22Rv1 (cell line): ENCODE data around the gene PIGN.

ENCODE experiments used
- CTCF ChIP-seq: fragments of 450-650 bp; IDR thresholded peaks from 2 replicates; pipeline ENCODE4 v1.5.1; 2017; ENCODE audit warnings: mild to moderate bottlenecking
- ZFX ChIP-seq: fragments of 450-650 bp; IDR thresholded peaks from 2 replicates; pipeline ENCODE4 v1.6.1; 2017; ENCODE audit warnings: antibody characterized with exemption, borderline replicate concordance

GRCh38 chr18:62172298-62172697 lies 14.6 kb downstream of the PIGN start:
- TF ChIP-seq CTCF = no peak
- no peak for TF ChIP-seq ZFX
